Brain microvascular endothelial cell (primary cell): ENCODE measurements around the gene CAPN11.

Experiments used
- DNase-seq: peaks from one replicate; pipeline ENCODE4 v3.0.0-alpha.2; 2020
- H3K27ac ChIP-seq: fragments of 250-450 bp; sonication (Bioruptor Pico); 2 replicates; pipeline ENCODE4 v1.5.1; 2020; ENCODE audit warnings: mild to moderate bottlenecking, moderate library complexity
- H3K27me3 ChIP-seq: fragments of 250-450 bp; sonication (Bioruptor Pico); replicated peaks from 2 replicates; pipeline ENCODE4 v1.5.1; 2020; ENCODE audit warnings: mild to moderate bottlenecking
- H3K36me3 ChIP-seq: fragments of 250-450 bp; sonication (Bioruptor Pico); replicated peaks from 2 replicates; pipeline ENCODE4 v1.5.1; 2020; ENCODE audit warnings: mild to moderate bottlenecking
- H3K4me3 ChIP-seq: 2 replicates; pipeline ENCODE4 v1.5.1; 2011; ENCODE audit warnings: low read depth, mild to moderate bottlenecking, control low read depth, low read length, moderate library complexity
- in situ Hi-C: cut with HindIII; loops from 2 replicates; pipeline ENCODE4 v1.10.0; 2017; ENCODE audit warnings: low sequenced_read_pairs, low pct_ligation_motif_present
- TF ChIP-seq, protein P1 (sequence below): IDR thresholded peaks from 2 replicates; pipeline ENCODE4 v1.5.1; 2011; ENCODE audit warnings: low read depth, mild to moderate bottlenecking, moderate library complexity, low read length, control low read depth, inconsistent platforms; ENCODE audit errors: missing control alignments

The CAPN11 gene

DNA sequence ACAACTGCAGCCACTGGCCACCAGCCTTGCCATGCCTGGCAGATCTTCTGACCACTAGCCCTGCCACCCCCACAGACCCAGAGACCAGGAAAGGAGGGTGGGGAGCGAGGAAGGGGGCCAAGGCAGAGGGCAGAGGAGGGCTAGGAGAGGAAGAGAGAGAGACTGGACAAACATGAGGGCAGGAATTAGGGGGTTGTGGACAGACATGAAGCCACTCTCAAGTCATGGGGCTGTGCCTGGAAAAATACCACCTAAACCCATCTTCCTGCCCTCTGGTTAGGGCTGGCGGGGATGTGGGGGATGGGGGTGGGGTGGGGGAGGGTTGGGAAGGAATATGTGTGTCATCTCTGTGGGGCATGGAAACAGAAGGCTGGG, 63.3 kb downstream of the CAPN11 start:
- in situ Hi-C loops, result no loop called here
- H3K27ac ChIP-seq, result no peak overlapping the region
- no peak overlapping the region for H3K4me3 ChIP-seq
- TF ChIP-seq, protein P1, sequence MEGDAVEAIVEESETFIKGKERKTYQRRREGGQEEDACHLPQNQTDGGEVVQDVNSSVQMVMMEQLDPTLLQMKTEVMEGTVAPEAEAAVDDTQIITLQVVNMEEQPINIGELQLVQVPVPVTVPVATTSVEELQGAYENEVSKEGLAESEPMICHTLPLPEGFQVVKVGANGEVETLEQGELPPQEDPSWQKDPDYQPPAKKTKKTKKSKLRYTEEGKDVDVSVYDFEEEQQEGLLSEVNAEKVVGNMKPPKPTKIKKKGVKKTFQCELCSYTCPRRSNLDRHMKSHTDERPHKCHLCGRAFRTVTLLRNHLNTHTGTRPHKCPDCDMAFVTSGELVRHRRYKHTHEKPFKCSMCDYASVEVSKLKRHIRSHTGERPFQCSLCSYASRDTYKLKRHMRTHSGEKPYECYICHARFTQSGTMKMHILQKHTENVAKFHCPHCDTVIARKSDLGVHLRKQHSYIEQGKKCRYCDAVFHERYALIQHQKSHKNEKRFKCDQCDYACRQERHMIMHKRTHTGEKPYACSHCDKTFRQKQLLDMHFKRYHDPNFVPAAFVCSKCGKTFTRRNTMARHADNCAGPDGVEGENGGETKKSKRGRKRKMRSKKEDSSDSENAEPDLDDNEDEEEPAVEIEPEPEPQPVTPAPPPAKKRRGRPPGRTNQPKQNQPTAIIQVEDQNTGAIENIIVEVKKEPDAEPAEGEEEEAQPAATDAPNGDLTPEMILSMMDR, result no peak
- no peak for DNase-seq
- no peaks in the 10 kb centered on the region for H3K36me3 ChIP-seq
- H3K27me3 ChIP-seq, result no peaks in the 10 kb centered on the region

DNA sequence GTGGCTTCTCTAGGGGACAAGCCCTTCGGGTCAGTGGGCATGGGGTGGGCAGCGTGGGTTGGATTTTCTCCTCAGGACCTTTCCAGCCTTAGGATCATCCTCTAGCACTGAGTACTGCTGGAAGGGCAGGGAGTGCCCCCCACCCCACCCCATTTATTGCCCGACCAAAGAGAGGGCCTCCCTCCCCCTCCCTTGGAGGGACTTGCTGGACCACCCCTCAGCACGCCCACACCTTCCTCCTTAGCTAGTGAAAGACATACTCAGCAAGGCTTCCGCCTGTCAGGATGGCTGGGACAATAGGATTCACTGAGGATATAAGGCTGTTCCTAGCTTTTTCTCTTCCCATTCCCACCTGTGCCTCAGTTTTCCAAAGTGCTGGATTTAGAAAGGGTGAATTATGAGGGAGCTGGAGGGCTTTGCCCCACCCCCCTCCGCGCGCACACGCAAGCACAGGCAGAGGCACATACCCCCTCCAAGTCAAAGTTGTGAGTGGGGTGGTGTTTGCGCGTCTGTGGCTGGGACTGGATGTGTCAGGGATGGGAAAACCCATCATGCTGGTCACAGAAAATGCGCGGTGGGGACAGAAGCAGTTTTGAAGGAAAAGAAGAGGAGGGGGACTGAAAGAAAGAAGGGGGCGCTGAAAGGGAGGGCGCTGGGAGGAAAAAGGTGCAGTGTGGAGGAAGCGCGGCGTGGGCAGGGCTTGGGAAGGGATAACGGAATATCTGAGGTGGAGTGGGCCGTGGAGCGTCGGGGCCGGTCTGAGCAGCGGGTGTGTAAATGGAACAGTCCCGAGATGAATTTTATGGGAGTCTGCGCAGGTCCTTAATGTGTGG, 64.1 kb downstream of the CAPN11 start:
- Histone ChIP-seq H3K27me3 (no peaks in the 10 kb centered on the region), H3K36me3 (no peaks in the 10 kb centered on the region), H3K27ac (no peak overlapping the region), H3K4me3 (peak overlapping the region; percentile 51)
- TF ChIP-seq, protein P1, result no peak
- no peak for DNase-seq
- in situ Hi-C loops, result no loop called here

DNA sequence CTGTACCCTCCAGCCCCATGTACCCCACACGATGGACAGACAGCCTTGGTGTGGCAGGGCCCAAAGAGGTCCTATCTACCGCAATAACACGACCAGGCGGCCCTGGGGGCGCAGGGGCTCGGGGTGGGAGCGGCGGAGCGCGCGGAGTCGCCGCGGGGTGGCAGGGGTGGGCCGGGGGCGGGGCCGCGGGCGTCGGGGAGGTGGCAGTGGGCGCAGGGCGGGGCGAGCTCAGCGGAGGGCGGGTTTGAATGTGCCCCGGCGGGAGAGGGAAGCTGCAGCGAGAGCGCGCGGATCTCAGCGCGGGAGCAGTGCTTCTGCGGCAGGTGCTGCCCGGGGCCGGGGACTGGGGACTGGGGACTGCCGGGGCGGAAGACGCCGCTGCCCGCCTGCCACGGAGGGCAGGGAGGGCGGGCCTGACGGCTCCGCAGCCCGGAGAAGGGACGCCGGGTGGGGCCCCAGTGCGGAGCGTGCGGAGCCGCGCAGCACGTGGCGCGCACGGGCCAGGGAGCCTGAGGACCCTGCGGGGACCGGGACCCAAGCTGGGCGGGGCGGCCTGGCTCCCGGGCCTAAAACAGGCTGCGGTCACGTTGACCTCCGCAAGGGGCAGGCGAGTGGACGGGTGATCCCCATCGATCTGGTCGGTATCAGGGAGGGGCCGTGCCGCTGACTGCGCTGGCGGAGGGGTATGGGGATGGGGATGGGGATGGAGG, 64.9 kb downstream of the CAPN11 start, which contains the start of gene SLC29A1:
SLC29A1 (plus strand) TSS at position 277 of the 710 bp plus-strand sequence. CDS start 3,719 bp downstream, outside the sequence.
- Histone ChIP-seq H3K36me3 (no peaks in the 10 kb centered on the region), H3K27ac (no peak within 1 kb of the TSS), H3K4me3 (peak within 1 kb of the TSS; percentile 51), H3K27me3 (no peaks in the 10 kb centered on the region)
- in situ Hi-C loops, result no loop called here
- DNase-seq, result no peak
- TF ChIP-seq, protein P1, result peak; percentile 10

DNA sequence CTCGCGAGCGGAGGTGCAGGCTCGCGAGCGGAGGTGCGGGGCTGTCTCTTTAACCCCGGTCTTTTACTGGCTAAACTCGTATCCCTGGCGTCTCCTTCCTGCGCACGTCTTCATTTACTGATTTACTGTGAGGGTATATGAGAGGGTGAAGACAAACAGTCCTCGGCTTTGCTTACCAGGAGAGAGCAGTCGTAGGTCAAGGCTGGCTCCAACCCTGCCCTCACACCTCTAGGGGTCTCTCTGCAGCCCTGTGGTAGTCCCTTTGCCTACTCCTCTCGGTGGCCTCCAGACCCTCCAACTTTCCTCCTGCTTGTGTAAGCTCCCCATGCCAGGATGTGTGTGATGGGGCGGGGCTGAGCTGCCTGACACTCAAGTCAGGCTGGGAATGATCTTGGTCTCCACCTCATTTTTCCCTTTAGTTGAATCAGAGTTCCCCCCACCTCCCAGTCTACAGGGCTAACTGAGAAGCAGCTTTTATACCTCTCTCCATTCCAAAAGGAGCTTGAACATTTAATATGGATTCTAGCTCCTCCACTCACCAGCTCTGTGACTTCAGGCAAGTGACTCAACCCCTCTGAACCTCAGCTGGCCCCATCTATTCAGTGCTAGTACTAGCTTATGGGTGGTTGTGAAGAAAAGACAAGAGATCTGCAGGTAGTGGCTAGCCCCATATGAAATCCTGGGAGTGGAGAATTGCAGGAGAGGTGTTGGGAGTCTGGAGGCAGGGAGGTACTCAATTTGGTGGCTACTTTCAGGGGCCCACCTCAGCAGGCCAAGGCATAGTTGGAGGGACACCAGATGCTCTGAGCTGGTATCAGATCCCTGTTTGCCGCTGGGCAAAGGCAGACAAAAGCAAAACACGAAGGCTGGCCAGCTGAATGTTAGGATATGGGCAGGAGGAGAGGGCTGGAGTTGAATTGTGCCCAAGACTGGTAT, 65.7 kb downstream of the CAPN11 start:
- H3K4me3 ChIP-seq, result peak overlapping the region; percentile 51
- in situ Hi-C loops, result no loop called here
- no peak for DNase-seq
- no peak overlapping the region for H3K27ac ChIP-seq
- no peaks in the 10 kb centered on the region for H3K27me3 ChIP-seq
- TF ChIP-seq, protein P1, result no peak
- no peaks in the 10 kb centered on the region for H3K36me3 ChIP-seq

DNA sequence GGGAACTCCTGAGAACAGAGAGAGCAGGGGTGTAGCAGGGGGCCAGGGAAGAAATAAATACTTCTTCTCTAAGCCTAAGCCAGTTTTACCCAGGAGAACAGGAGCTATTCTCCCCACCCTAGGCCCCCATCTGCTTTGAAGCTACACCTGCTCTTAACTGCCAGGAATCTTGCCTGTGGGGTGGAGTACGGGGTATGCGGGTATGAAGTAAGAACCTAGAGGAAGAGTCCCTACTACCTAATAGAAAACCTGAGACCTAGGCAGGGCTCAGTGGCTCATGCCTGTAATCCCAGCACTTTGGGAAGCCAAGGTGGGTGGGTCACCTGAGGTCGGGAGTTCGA, 66.3 kb downstream of the CAPN11 start:
- in situ Hi-C loops, result no loop called here
- DNase-seq, result no peak
- no peak overlapping the region for H3K4me3 ChIP-seq
- no peak overlapping the region for H3K27ac ChIP-seq
- no peaks in the 10 kb centered on the region for H3K36me3 ChIP-seq
- TF ChIP-seq, protein P1, result no peak
- H3K27me3 ChIP-seq, result no peaks in the 10 kb centered on the region
